K562 (cell line): ENCODE results near the gene TNFAIP3. TPM values are rescaled to one million over a fixed set of nuclear protein-coding genes. Genes with fewer than 3 reads are reported as not detected.
A peak's percentile ranks its signal among the peaks of the same experiment; 100 is the strongest.

Experiments
- DMBX1 ChIP-seq: fragments of 250-450 bp; sonication (Bioruptor Pico); IDR thresholded peaks from 2 replicates; pipeline ENCODE4 v1.8.0; 2022; ENCODE audit warnings: inconsistent platforms, mild to moderate bottlenecking, moderate library complexity, borderline replicate concordance
- KDM4B ChIP-seq, 2 experiments: fragments of 450-650 bp in 1 of 2; sonication (generic) in 1 of 2; IDR thresholded peaks; 2 replicates each; pipeline ENCODE4 v1.6.1; 2016 to 2017; ENCODE audit warnings: borderline replicate concordance in 2 of 2, antibody characterized with exemption in 1 of 2, low read depth in 1 of 2, mild to moderate bottlenecking in 1 of 2
- TBL1XR1 ChIP-seq, 2 experiments: IDR thresholded peaks; 2 replicates each; pipeline ENCODE4 v1.6.1; 2012; ENCODE audit warnings: improper control_type of control experiment in 2 of 2, low read length in 2 of 2, mild to moderate bottlenecking in 1 of 2
- TGIF2 ChIP-seq: sonication (generic); formaldehyde crosslinking; IDR thresholded peaks from 2 replicates; pipeline ENCODE4 v1.8.1; 2022; ENCODE audit warnings: mild to moderate bottlenecking, missing genetic modification reagents, moderate library complexity
- ZFX ChIP-seq: sonication (generic); formaldehyde crosslinking; IDR thresholded peaks from 2 replicates; pipeline ENCODE4 v1.8.0; 2022; ENCODE audit warnings: mild to moderate bottlenecking, missing genetic modification reagents, moderate library complexity
- polyA plus RNA-seq, 8 experiments: library from polyadenylated mRNA; depleted of rRNA in 4 of 8; stranded (reverse) in 5 of 8; unstranded in 3 of 8; fragments of >200 nt; fragmentation: Nextera tagmentation in 2 of 8; fragmentation: Illumina TruSeq in 1 of 8; extraction: Ambion mirVana in 2 of 8; extraction: Trizol in 1 of 8; gene quantifications; 2 replicates each; pipeline versions ENCODE4 v1.2.1 to v1.2.3, GENCODE V29; 2011 to 2014; ENCODE audit warnings: inconsistent platforms in 1 of 8, missing spikeins in 1 of 8
- total RNA-seq, 7 experiments: library from RNA; depleted of rRNA in 6 of 7; stranded (reverse); fragments of >200 nt in 6 of 7; fragmentation: Illumina TruSeq in 2 of 7; extraction: Trizol in 2 of 7; gene quantifications; 2 replicates each; pipeline versions ENCODE4 v1.2.1 to v1.2.3, GENCODE V29; 2011 to 2021; ENCODE audit warnings: low replicate concordance in 1 of 7
- TF ChIP-seq, protein P1 (sequence below), 2 experiments: fragments of 450-650 bp in 1 of 2; sonication (generic) in 1 of 2; formaldehyde crosslinking in 1 of 2; IDR thresholded peaks; 2 replicates each; pipeline versions ENCODE4 v1.7.1 to v1.9.0; 2016 to 2022; ENCODE audit warnings: inconsistent platforms in 1 of 2, mild to moderate bottlenecking in 1 of 2, missing genetic modification reagents in 1 of 2
- TF ChIP-seq, protein P2 (sequence below): IDR thresholded peaks from 2 replicates; pipeline ENCODE4 v1.6.1; 2012; ENCODE audit warnings: low read depth, low read length, improper control_type of control experiment, borderline replicate concordance
- TF ChIP-seq, protein P3 (sequence below): fragments of 250-450 bp; sonication (Bioruptor Pico); IDR thresholded peaks from 2 replicates; pipeline ENCODE4 v1.4.0; 2020; ENCODE audit warnings: mild to moderate bottlenecking, moderate library complexity

The TNFAIP3 gene
- total and polyA plus RNA-seq, 9 of the 15 experiments (the other 6 are each of a cell fraction or from before 2014, with no cell fraction given), result 0.79 to 17.0 (median 6.4) TPM

DNA sequence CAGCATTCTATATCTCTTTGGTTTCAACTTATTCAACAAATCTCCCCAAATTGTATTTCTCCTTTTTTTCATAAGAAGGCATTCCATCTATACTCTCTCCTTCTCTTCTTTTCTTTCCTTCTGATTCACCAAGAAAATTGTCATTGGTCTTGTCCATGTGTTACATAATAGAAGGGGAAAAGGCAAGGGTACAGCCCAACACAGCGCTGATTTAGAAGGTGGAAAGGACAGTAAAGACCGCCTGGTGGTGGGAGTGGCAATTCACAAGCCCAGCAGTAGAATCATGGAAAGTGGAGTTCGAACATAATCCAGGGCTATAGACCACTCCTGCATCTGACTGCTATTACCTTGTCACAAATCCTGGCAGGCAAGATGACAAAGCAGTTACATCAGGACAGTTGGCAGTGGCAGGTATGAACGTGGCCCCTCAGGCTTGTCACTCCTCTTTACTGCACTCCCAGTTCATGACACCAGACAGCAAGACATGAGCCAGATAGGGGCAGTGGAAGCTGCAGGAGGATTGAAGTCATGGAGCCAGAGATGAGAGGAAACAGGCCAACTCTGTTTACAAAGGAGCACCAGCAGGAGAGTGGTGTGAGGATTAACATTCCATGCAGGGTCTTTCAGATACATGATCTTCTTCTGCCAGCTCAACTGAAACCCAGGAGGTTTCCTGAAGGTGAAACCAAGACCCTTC, 2.1 kb upstream of the TNFAIP3 start (continued):
- TF ChIP-seq, protein P1, sequence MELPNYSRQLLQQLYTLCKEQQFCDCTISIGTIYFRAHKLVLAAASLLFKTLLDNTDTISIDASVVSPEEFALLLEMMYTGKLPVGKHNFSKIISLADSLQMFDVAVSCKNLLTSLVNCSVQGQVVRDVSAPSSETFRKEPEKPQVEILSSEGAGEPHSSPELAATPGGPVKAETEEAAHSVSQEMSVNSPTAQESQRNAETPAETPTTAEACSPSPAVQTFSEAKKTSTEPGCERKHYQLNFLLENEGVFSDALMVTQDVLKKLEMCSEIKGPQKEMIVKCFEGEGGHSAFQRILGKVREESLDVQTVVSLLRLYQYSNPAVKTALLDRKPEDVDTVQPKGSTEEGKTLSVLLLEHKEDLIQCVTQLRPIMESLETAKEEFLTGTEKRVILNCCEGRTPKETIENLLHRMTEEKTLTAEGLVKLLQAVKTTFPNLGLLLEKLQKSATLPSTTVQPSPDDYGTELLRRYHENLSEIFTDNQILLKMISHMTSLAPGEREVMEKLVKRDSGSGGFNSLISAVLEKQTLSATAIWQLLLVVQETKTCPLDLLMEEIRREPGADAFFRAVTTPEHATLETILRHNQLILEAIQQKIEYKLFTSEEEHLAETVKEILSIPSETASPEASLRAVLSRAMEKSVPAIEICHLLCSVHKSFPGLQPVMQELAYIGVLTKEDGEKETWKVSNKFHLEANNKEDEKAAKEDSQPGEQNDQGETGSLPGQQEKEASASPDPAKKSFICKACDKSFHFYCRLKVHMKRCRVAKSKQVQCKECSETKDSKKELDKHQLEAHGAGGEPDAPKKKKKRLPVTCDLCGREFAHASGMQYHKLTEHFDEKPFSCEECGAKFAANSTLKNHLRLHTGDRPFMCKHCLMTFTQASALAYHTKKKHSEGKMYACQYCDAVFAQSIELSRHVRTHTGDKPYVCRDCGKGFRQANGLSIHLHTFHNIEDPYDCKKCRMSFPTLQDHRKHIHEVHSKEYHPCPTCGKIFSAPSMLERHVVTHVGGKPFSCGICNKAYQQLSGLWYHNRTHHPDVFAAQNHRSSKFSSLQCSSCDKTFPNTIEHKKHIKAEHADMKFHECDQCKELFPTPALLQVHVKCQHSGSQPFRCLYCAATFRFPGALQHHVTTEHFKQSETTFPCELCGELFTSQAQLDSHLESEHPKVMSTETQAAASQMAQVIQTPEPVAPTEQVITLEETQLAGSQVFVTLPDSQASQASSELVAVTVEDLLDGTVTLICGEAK (IDR thresholded peaks at IDR 0.05), result no peak
- TF ChIP-seq, protein P1 (CRISPR knock-in tag; IDR thresholded peaks at IDR 0.05), result no peak
- TF ChIP-seq TGIF2 (CRISPR knock-in tag) (no peak), DMBX1 (CRISPR knock-in tag) (peak; percentile 89; the same call in 1 of the 2 replicates), ZFX (no peak), KDM4B (IDR thresholded peaks at IDR 0.05; ENCODE audit: borderline replicate concordance in 2 of 2, low read depth in 1 of 2) (no peak), TBL1XR1 (IDR thresholded peaks at IDR 0.05; ENCODE audit: low read length in 2 of 2) (no peak)
- TF ChIP-seq, protein P2, sequence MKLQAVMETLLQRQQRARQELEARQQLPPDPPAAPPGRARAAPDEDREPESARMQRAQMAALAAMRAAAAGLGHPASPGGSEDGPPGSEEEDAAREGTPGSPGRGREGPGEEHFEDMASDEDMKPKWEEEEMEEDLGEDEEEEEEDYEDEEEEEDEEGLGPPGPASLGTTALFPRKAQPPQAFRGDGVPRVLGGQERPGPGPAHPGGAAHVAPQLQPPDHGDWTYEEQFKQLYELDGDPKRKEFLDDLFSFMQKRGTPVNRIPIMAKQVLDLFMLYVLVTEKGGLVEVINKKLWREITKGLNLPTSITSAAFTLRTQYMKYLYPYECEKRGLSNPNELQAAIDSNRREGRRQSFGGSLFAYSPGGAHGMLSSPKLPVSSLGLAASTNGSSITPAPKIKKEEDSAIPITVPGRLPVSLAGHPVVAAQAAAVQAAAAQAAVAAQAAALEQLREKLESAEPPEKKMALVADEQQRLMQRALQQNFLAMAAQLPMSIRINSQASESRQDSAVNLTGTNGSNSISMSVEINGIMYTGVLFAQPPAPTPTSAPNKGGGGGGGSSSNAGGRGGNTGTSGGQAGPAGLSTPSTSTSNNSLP, result no peak
- TF ChIP-seq, protein P3, sequence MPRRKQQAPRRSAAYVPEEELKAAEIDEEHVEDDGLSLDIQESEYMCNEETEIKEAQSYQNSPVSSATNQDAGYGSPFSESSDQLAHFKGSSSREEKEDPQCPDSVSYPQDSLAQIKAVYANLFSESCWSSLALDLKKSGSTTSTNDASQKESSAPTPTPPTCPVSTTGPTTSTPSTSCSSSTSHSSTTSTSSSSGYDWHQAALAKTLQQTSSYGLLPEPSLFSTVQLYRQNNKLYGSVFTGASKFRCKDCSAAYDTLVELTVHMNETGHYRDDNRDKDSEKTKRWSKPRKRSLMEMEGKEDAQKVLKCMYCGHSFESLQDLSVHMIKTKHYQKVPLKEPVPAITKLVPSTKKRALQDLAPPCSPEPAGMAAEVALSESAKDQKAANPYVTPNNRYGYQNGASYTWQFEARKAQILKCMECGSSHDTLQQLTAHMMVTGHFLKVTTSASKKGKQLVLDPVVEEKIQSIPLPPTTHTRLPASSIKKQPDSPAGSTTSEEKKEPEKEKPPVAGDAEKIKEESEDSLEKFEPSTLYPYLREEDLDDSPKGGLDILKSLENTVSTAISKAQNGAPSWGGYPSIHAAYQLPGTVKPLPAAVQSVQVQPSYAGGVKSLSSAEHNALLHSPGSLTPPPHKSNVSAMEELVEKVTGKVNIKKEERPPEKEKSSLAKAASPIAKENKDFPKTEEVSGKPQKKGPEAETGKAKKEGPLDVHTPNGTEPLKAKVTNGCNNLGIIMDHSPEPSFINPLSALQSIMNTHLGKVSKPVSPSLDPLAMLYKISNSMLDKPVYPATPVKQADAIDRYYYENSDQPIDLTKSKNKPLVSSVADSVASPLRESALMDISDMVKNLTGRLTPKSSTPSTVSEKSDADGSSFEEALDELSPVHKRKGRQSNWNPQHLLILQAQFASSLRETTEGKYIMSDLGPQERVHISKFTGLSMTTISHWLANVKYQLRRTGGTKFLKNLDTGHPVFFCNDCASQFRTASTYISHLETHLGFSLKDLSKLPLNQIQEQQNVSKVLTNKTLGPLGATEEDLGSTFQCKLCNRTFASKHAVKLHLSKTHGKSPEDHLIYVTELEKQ (CRISPR knock-in tag), result no peak
